Loucy (cell line): ENCODE measurements around the gene DSCAM.

Experiments
- H2AFZ ChIP-seq: fragments of 200-600 bp; sonication (generic); 2 replicates; pipeline ENCODE4 v1.6.0; 2016; ENCODE audit warnings: antibody characterized with exemption, mild to moderate bottlenecking, low read length, moderate library complexity
- H3F3A ChIP-seq: fragments of 200-600 bp; 2 replicates; pipeline ENCODE4 v1.6.0; 2016; ENCODE audit warnings: antibody characterized with exemption, low read depth, mild to moderate bottlenecking
- H3K27me3 ChIP-seq: fragments of 200-600 bp; sonication (generic); 2 replicates; pipeline ENCODE4 v1.6.1; 2014; ENCODE audit warnings: low read length, mild to moderate bottlenecking; ENCODE audit not compliant: insufficient read depth, poor library complexity, severe bottlenecking
- H3K36me3 ChIP-seq: fragments of 200-600 bp; sonication (generic); 2 replicates; pipeline ENCODE4 v1.6.1; 2016; ENCODE audit warnings: low read length; ENCODE audit not compliant: insufficient read depth
- H3K4me1 ChIP-seq: fragments of 200-600 bp; sonication (generic); 2 replicates; pipeline ENCODE4 v1.5.1; 2014; ENCODE audit warnings: low read length, mild to moderate bottlenecking; ENCODE audit not compliant: insufficient read depth, poor library complexity, severe bottlenecking
- H3K4me2 ChIP-seq: fragments of 200-600 bp; sonication (generic); 2 replicates; pipeline ENCODE4 v1.6.0; 2014; ENCODE audit warnings: antibody characterized with exemption, low read length, low read depth, mild to moderate bottlenecking; ENCODE audit not compliant: poor library complexity, severe bottlenecking
- H3K4me3 ChIP-seq: fragments of 200-600 bp; sonication (generic); 2 replicates; pipeline ENCODE4 v1.5.1; 2014; ENCODE audit warnings: low read length, mild to moderate bottlenecking, mixed read lengths; ENCODE audit not compliant: poor library complexity, severe bottlenecking
- H3K79me2 ChIP-seq: fragments of 200-600 bp; sonication (generic); 2 replicates; pipeline ENCODE4 v1.6.1; 2014; ENCODE audit warnings: low read length; ENCODE audit not compliant: insufficient read depth
- H3K9ac ChIP-seq: fragments of 200-600 bp; sonication (generic); 2 replicates; pipeline ENCODE4 v1.6.0; 2014; ENCODE audit warnings: mild to moderate bottlenecking, low read depth, low read length, moderate library complexity; ENCODE audit not compliant: poor library complexity, severe bottlenecking
- H3K9me2 ChIP-seq: fragments of 200-600 bp; sonication (generic); replicated peaks from 2 replicates; pipeline ENCODE4 v1.6.1; 2016; ENCODE audit warnings: low read depth, low read length, mixed read lengths
- H3K9me3 ChIP-seq: fragments of 200-600 bp; sonication (generic); 2 replicates; pipeline ENCODE4 v1.6.1; 2014; ENCODE audit warnings: mild to moderate bottlenecking, antibody characterized with exemption, low read length, low read depth; ENCODE audit not compliant: insufficient read depth
- H4K20me1 ChIP-seq: fragments of 200-600 bp; sonication (generic); 2 replicates; pipeline ENCODE4 v1.6.0; 2014; ENCODE audit warnings: antibody characterized with exemption, low read length, mild to moderate bottlenecking; ENCODE audit not compliant: insufficient read depth, poor library complexity, severe bottlenecking
- EZH2phosphoT487 ChIP-seq: fragments of 200-600 bp; IDR thresholded peaks from 2 replicates; pipeline ENCODE4 v1.6.1; 2018; ENCODE audit warnings: antibody characterized with exemption, mild to moderate bottlenecking, moderate library complexity, borderline replicate concordance
- TF ChIP-seq, protein P1 (sequence below): fragments of 200-600 bp; sonication (generic); conservative IDR thresholded peaks from 2 replicates; pipeline ENCODE4 v1.5.1; 2014; ENCODE audit warnings: mild to moderate bottlenecking, antibody characterized with exemption, low read length

The DSCAM gene

GRCh38 chr21:40832316-40832715 lies 14.6 kb downstream of the DSCAM start:
- Histone ChIP-seq H3K9me2 (no peaks in the 10 kb centered on the region), H3K4me2 (no peak overlapping the region), H2AFZ (no peak overlapping the region), H3F3A (no peaks in the 10 kb centered on the region), H3K36me3 (no peaks in the 10 kb centered on the region), H3K9me3 (peaks cover 4% of the 10 kb centered on the region; the same call in 1 of the 2 replicates), H3K4me3 (no peak overlapping the region), H3K27me3 (no peaks in the 10 kb centered on the region), H3K9ac (no peak overlapping the region), H3K4me1 (no peaks in the 10 kb centered on the region), H4K20me1 (no peaks in the 10 kb centered on the region), H3K79me2 (no peaks in the 10 kb centered on the region)
- no peak for TF ChIP-seq EZH2phosphoT487
- TF ChIP-seq, protein P1, sequence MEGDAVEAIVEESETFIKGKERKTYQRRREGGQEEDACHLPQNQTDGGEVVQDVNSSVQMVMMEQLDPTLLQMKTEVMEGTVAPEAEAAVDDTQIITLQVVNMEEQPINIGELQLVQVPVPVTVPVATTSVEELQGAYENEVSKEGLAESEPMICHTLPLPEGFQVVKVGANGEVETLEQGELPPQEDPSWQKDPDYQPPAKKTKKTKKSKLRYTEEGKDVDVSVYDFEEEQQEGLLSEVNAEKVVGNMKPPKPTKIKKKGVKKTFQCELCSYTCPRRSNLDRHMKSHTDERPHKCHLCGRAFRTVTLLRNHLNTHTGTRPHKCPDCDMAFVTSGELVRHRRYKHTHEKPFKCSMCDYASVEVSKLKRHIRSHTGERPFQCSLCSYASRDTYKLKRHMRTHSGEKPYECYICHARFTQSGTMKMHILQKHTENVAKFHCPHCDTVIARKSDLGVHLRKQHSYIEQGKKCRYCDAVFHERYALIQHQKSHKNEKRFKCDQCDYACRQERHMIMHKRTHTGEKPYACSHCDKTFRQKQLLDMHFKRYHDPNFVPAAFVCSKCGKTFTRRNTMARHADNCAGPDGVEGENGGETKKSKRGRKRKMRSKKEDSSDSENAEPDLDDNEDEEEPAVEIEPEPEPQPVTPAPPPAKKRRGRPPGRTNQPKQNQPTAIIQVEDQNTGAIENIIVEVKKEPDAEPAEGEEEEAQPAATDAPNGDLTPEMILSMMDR: no peak

- no peaks in the 10 kb centered on the region for H3F3A ChIP-seq
- no peak overlapping the region for H3K4me3 ChIP-seq
- H3K79me2 ChIP-seq: no peaks in the 10 kb centered on the region
- no peaks in the 10 kb centered on the region for H3K36me3 ChIP-seq
- TF ChIP-seq, protein P1: no peak
- TF ChIP-seq EZH2phosphoT487: no peak
- H3K4me1 ChIP-seq: no peaks in the 10 kb centered on the region
- H3K9me3 ChIP-seq: no peaks in the 10 kb centered on the region; the same call in 1 of the 2 replicates
- H4K20me1 ChIP-seq: no peaks in the 10 kb centered on the region
- H2AFZ ChIP-seq: no peak overlapping the region
- no peak overlapping the region for H3K9ac ChIP-seq
- no peak overlapping the region for H3K4me2 ChIP-seq
- no peaks in the 10 kb centered on the region for H3K27me3 ChIP-seq
- H3K9me2 ChIP-seq: no peaks in the 10 kb centered on the region
Observed at GRCh38 chr21:40830836-40831235, 16.1 kb downstream of the DSCAM start.

DNA sequence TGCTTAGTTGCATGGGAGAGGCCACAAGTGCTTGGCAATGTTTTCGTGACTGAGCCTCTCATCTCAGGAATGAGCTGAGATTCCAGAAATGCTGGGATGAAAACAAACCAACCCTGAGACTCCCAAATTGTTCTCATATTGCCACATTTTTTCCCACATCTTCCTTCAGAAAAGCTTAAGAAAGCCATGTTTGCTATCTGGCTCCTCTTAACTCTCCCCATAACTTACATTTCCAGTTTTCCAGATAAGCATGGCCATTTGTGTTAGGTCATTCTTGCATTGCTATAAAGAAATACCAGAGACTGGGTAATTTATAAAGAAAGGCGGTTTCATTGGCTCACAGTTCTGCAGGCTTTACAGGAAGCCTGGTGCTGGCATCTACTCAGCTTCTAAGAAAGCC lies 17.2 kb downstream of the DSCAM start:
- Histone ChIP-seq H3K9ac (no peak overlapping the region), H3K4me2 (no peak overlapping the region), H4K20me1 (no peaks in the 10 kb centered on the region), H3K4me1 (no peaks in the 10 kb centered on the region), H3K36me3 (no peaks in the 10 kb centered on the region), H3K9me2 (no peaks in the 10 kb centered on the region), H3K79me2 (no peaks in the 10 kb centered on the region), H3F3A (no peaks in the 10 kb centered on the region), H2AFZ (no peak overlapping the region), H3K9me3 (peaks cover 3% of the 10 kb centered on the region; the same call in 1 of the 2 replicates), H3K4me3 (no peak overlapping the region), H3K27me3 (no peaks in the 10 kb centered on the region)
- TF ChIP-seq EZH2phosphoT487: no peak
- TF ChIP-seq, protein P1: no peak
